CD14-positive monocyte (primary cell): ENCODE measurements around the gene ARID1B. TPM values are rescaled to one million over a fixed set of nuclear protein-coding genes. Genes with fewer than 3 reads are reported as not detected.

ENCODE experiments used
- DNase-seq, 3 donors: peaks; one replicate each; pipeline ENCODE4 v3.0.0-alpha.2; 2011 to 2022
- H2AFZ ChIP-seq: 2 replicates; pipeline ENCODE4 v1.6.0; 2012; ENCODE audit warnings: mild to moderate bottlenecking, low read depth, low read length, inconsistent platforms; ENCODE audit not compliant: insufficient read depth, poor library complexity, severe bottlenecking
- H3K27ac ChIP-seq, 2 donors: 1 replicate in 1 of 2; 2 replicates in 1 of 2; pipeline ENCODE4 v1.5.1; 2012 to 2013; ENCODE audit warnings: low read length in 2 of 2, control low read depth in 1 of 2, inconsistent platforms in 1 of 2, low read depth in 1 of 2, mild to moderate bottlenecking in 1 of 2
- H3K27me3 ChIP-seq, 2 donors: one replicate each; pipeline versions ENCODE4 v1.6.0 to v1.6.1; 2011 to 2013; ENCODE audit warnings: low read length in 2 of 2; ENCODE audit not compliant: control insufficient read depth in 2 of 2, insufficient read depth in 2 of 2
- H3K36me3 ChIP-seq, 2 donors: replicated peaks in 1 of 2; 1 replicate in 1 of 2; 2 replicates in 1 of 2; pipeline versions ENCODE4 v1.5.1 to v1.6.1; 2012 to 2013; ENCODE audit warnings: low read length in 2 of 2, control low read depth in 1 of 2, inconsistent platforms in 1 of 2, mild to moderate bottlenecking in 1 of 2; ENCODE audit not compliant: insufficient read depth in 2 of 2, control insufficient read depth in 1 of 2
- H3K4me1 ChIP-seq, 2 donors: 1 replicate in 1 of 2; 2 replicates in 1 of 2; pipeline versions ENCODE4 v1.5.1 to v1.6.1; 2012 to 2013; ENCODE audit warnings: low read length in 2 of 2, control low read depth in 1 of 2, inconsistent platforms in 1 of 2, mild to moderate bottlenecking in 1 of 2, moderate library complexity in 1 of 2; ENCODE audit not compliant: insufficient read depth in 2 of 2, control insufficient read depth in 1 of 2
- H3K4me2 ChIP-seq: replicated peaks from 2 replicates; pipeline ENCODE3; 2012; ENCODE audit warnings: low read length, moderate library complexity, mild to moderate bottlenecking; ENCODE audit not compliant: poor library complexity, severe bottlenecking; ENCODE audit errors: extremely low read depth
- H3K4me3 ChIP-seq, 3 experiments: fragments of 200-600 bp in 1 of 3; sonication (generic) in 1 of 3; replicated peaks in 1 of 3; 1 replicate in 2 of 3; 2 replicates in 1 of 3; pipeline ENCODE4 v1.5.1; 2011 to 2013; ENCODE audit warnings: low read length in 3 of 3, mild to moderate bottlenecking in 3 of 3, control low read depth in 2 of 3, low read depth in 2 of 3, inconsistent platforms in 1 of 3, moderate library complexity in 1 of 3
- H3K79me2 ChIP-seq: 2 replicates; pipeline ENCODE4 v1.6.0; 2012; ENCODE audit warnings: mild to moderate bottlenecking, control low read depth, inconsistent platforms, low read length, moderate library complexity; ENCODE audit not compliant: insufficient read depth
- H3K9ac ChIP-seq: 2 replicates; pipeline ENCODE4 v1.6.0; 2017; ENCODE audit warnings: low read length, mild to moderate bottlenecking; ENCODE audit not compliant: insufficient read depth, poor library complexity, severe bottlenecking
- H3K9me3 ChIP-seq, 2 donors: replicated peaks in 1 of 2; 1 replicate in 1 of 2; 2 replicates in 1 of 2; pipeline versions ENCODE4 v1.5.1 to v1.6.1; 2012 to 2013; ENCODE audit warnings: low read length in 2 of 2, control low read depth in 1 of 2; ENCODE audit not compliant: control insufficient read depth in 1 of 2, insufficient read depth in 1 of 2
- H4K20me1 ChIP-seq: 2 replicates; pipeline ENCODE4 v1.6.0; 2012; ENCODE audit warnings: mild to moderate bottlenecking, low read length, control low read depth, moderate library complexity; ENCODE audit not compliant: insufficient read depth
- H3K27ac Mint-ChIP-seq, 7 donors: one replicate each; pipeline ENCODE4 v1.8.0; 2020; ENCODE audit warnings: mild to moderate bottlenecking in 7 of 7, mixed read lengths in 7 of 7, moderate library complexity in 6 of 7, inconsistent platforms in 2 of 7
- H3K27me3 Mint-ChIP-seq, 3 donors: one replicate each; pipeline ENCODE4 v1.8.0; 2021 to 2022; ENCODE audit warnings: low read depth in 3 of 3, mild to moderate bottlenecking in 3 of 3, mixed read lengths in 3 of 3, moderate library complexity in 3 of 3, inconsistent platforms in 1 of 3
- H3K36me3 Mint-ChIP-seq, 2 donors: one replicate each; pipeline ENCODE4 v1.8.0; 2020; ENCODE audit warnings: mixed read lengths in 2 of 2, inconsistent platforms in 1 of 2, mild to moderate bottlenecking in 1 of 2
- H3K4me1 Mint-ChIP-seq: one replicate; pipeline ENCODE4 v1.8.0; 2020; ENCODE audit warnings: mild to moderate bottlenecking, mixed read lengths
- H3K4me3 Mint-ChIP-seq, 2 donors: one replicate each; pipeline ENCODE4 v1.8.0; 2020; ENCODE audit warnings: mild to moderate bottlenecking in 2 of 2, mixed read lengths in 2 of 2, moderate library complexity in 1 of 2
- H3K9me3 Mint-ChIP-seq, 7 donors: one replicate each; pipeline ENCODE4 v1.8.0; 2020 to 2022; ENCODE audit warnings: mixed read lengths in 7 of 7, mild to moderate bottlenecking in 6 of 7, moderate library complexity in 6 of 7, inconsistent platforms in 2 of 7
- WGBS: methylation state at CpG from one replicate; pipeline ENCODE4 v1.1.5; 2013; ENCODE audit warnings: missing lambda C conversion rate; ENCODE audit not compliant: insufficient coverage; 5-methylcytosine and 5-hydroxymethylcytosine counted together
- intact Hi-C, 2 donors: fragments of 100-400 bp; cut with micrococcal nuclease; formaldehyde crosslinking; loops; one replicate each; pipeline versions ENCODE4 v1.15.0 to v1.15.1; 2023
- polyA plus RNA-seq, 3 donors: library from polyadenylated mRNA; depleted of rRNA in 1 of 3; unstranded in 2 of 3; stranded (reverse) in 1 of 3; fragments of 300-500 nt in 2 of 3; fragments of >200 nt in 1 of 3; fragmentation: Illumina TruSeq in 2 of 3; gene quantifications; 1 replicate in 2 of 3; 2 replicates in 1 of 3; pipeline ENCODE4 v1.2.3, GENCODE V29; 2012 to 2021
- TF ChIP-seq, protein P1 (sequence below): fragments of 200-600 bp; IDR thresholded peaks from one replicate; pipeline ENCODE4 v1.8.0; 2022; ENCODE audit warnings: antibody characterized with exemption, mild to moderate bottlenecking

The ARID1B gene
- polyA plus RNA-seq, 3 donors: 3.2 to 22.1 (median 3.8) TPM

DNA sequence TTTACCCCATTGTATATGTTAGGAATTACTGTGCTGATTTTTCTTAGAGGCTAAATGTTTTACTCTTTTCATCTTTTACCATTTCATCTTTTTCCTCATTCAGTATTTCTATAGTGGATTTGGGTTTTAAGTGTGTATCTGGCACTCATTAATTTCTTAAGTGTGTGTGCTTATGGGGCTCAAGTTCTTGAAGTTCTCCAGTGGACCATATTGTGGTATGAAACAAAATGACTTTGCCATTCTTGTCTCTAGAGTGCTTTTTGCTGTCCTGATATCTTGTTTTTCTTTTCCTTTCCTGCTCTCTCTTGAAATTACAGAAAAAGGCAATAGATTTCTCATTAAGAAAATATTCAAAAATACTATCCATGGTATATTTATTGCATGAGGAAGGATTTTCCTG is 123.1 kb downstream of the ARID1B start:
- no peak overlapping the region for H3K4me3 Mint-ChIP-seq
- peaks cover 71% of the 10 kb centered on the region for H4K20me1 ChIP-seq

DNA sequence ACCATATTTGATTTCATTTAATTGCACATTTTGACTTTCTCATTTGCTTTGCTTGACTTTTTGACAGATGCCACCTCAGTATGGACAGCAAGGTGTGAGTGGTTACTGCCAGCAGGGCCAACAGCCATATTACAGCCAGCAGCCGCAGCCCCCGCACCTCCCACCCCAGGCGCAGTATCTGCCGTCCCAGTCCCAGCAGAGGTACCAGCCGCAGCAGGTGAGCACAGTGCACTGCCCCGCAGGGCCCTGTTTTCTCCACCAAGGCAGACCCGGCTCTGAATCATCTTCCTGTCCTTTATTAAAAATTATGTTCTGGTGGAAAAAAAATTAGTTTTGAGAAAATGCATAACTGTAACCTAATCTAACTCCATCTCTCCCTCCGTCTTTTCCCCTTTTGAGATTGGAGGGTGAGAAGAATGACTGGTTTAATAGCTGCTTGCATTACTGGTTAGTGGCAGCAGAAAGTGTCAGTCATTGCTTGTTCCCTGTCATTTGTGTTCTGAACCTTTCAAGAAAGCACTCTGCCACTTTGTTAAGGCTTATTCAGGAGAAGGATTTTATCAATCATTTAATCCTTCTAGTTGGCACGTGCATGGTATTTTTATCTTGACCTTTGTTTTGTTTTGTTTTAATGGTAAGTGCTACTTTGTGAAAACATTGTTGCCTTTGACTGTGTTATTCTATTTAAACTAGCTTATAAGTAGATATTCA is 124.3 kb downstream of the ARID1B start:
- Histone ChIP-seq H3K79me2 (peaks cover 58% of the 10 kb centered on the region), H4K20me1 (peaks cover 69% of the 10 kb centered on the region), H3K27me3 (no peaks in the 10 kb centered on the region), H3K27ac (no peak overlapping the region), H2AFZ (no peak overlapping the region), H3K9ac (no peak overlapping the region), H3K4me2 (no peak overlapping the region), H3K36me3 (peaks cover 5 to 27% of the 10 kb centered on the region in 2 donors), H3K9me3 (no peaks in the 10 kb centered on the region), H3K4me1 (no peaks in the 10 kb centered on the region), H3K4me3 (no peak overlapping the region)
- peaks cover 5% of the 10 kb centered on the region for H3K4me1 Mint-ChIP-seq
- no peak overlapping the region for H3K27ac Mint-ChIP-seq
- no peak for DNase-seq
- H3K4me3 Mint-ChIP-seq: no peak overlapping the region
- no peaks in the 10 kb centered on the region for H3K9me3 Mint-ChIP-seq
- H3K36me3 Mint-ChIP-seq: peaks cover 15 to 20% of the 10 kb centered on the region in 2 donors
- TF ChIP-seq, protein P1, sequence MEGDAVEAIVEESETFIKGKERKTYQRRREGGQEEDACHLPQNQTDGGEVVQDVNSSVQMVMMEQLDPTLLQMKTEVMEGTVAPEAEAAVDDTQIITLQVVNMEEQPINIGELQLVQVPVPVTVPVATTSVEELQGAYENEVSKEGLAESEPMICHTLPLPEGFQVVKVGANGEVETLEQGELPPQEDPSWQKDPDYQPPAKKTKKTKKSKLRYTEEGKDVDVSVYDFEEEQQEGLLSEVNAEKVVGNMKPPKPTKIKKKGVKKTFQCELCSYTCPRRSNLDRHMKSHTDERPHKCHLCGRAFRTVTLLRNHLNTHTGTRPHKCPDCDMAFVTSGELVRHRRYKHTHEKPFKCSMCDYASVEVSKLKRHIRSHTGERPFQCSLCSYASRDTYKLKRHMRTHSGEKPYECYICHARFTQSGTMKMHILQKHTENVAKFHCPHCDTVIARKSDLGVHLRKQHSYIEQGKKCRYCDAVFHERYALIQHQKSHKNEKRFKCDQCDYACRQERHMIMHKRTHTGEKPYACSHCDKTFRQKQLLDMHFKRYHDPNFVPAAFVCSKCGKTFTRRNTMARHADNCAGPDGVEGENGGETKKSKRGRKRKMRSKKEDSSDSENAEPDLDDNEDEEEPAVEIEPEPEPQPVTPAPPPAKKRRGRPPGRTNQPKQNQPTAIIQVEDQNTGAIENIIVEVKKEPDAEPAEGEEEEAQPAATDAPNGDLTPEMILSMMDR: no peak
- intact Hi-C loops: no loop called here
- WGBS: 100% methylated on average over 5 of the region's 9 CpGs
- no peaks in the 10 kb centered on the region for H3K27me3 Mint-ChIP-seq

More for the DNA sequence above, 123.1 kb downstream of the ARID1B start:
- Histone ChIP-seq H2AFZ (no peak overlapping the region), H3K27me3 (no peaks in the 10 kb centered on the region), H3K27ac (no peak overlapping the region), H3K4me3 (no peak overlapping the region), H3K36me3 (peaks cover 5 to 27% of the 10 kb centered on the region in 2 donors), H3K9ac (no peak overlapping the region), H3K4me2 (no peak overlapping the region), H3K4me1 (no peaks in the 10 kb centered on the region), H3K9me3 (no peaks in the 10 kb centered on the region), H3K79me2 (peaks cover 62% of the 10 kb centered on the region)
- Mint-ChIP-seq H3K27me3 (no peaks in the 10 kb centered on the region), H3K4me1 (peaks cover 6% of the 10 kb centered on the region), H3K27ac (no peak overlapping the region), H3K36me3 (peaks cover 13 to 17% of the 10 kb centered on the region in 2 donors), H3K9me3 (no peaks in the 10 kb centered on the region)
- intact Hi-C loops: no loop called here
- no peak for DNase-seq
- TF ChIP-seq, protein P1: no peak
